Stimulated activated naive B cell treated with anti-CD40 and anti-IgM and Interleukin-4, amounts not matched to agents 10 μg/mL and 1 μg/mL and 100 μg/mL, for 72 hours (primary cell): ENCODE data around the gene XKR7.
A peak's percentile ranks its signal among the peaks of the same experiment; 100 is the strongest.

ENCODE experiments used
- ATAC-seq, 2 donors: fragments of 150-1000 bp; cut with Tn5 transposase; replicated peaks; 2 replicates each; pipeline ENCODE4 v1.10.0; 2021; ENCODE audit warnings: moderate library complexity in 1 of 2
- DNase-seq: peaks from one replicate; pipeline ENCODE4 v3.0.0; 2021
- H3K27ac Mint-ChIP-seq: one replicate; pipeline ENCODE4 v1.8.0; 2022; ENCODE audit warnings: mild to moderate bottlenecking, mixed read lengths
- H3K27me3 Mint-ChIP-seq, 2 donors: one replicate each; pipeline ENCODE4 v1.8.0; 2022; ENCODE audit warnings: mixed read lengths in 2 of 2
- H3K36me3 Mint-ChIP-seq, 2 donors: one replicate each; pipeline ENCODE4 v1.8.0; 2022; ENCODE audit warnings: mixed read lengths in 2 of 2, mild to moderate bottlenecking in 1 of 2
- H3K4me1 Mint-ChIP-seq, 2 donors: one replicate each; pipeline ENCODE4 v1.8.0; 2022; ENCODE audit warnings: mixed read lengths in 2 of 2, mild to moderate bottlenecking in 1 of 2
- H3K4me3 Mint-ChIP-seq, 2 donors: one replicate each; pipeline ENCODE4 v1.8.0; 2022; ENCODE audit warnings: mild to moderate bottlenecking in 2 of 2, mixed read lengths in 2 of 2, moderate library complexity in 1 of 2
- H3K9me3 Mint-ChIP-seq, 2 donors: one replicate each; pipeline ENCODE4 v1.8.0; 2022; ENCODE audit warnings: mixed read lengths in 2 of 2, mild to moderate bottlenecking in 1 of 2

Gene XKR7

DNA sequence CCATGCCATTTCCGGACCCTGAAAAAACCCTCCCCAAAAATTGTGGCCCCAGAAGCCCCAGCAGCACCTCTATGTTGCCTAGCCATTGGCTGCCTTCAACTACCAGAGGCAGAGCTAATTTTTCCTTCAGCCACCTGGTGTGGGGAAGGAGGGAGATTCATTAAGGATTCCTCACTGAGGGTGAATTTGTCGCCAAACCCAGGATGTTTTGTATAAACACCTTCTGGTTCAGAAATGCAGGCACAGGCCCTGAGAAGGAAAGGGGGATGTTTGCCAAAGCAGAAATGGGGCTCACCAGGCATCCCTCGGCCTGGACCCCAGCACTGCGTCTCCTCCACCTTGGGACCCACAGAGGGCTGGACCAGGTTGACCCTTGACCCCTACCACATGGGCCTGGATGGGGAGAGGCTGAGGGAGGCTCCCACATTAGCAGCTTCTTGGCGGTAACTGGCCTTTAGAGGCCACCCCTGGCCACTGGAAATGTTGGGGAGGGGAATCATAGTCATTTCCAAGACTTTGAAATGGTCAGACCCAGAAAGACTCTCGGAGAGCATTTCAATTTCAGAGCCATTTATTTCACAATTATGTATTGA lies 14.3 kb upstream of the XKR7 start:
- peaks cover 16 to 22% of the 10 kb centered on the region in 2 donors for H3K36me3 Mint-ChIP-seq

DNA sequence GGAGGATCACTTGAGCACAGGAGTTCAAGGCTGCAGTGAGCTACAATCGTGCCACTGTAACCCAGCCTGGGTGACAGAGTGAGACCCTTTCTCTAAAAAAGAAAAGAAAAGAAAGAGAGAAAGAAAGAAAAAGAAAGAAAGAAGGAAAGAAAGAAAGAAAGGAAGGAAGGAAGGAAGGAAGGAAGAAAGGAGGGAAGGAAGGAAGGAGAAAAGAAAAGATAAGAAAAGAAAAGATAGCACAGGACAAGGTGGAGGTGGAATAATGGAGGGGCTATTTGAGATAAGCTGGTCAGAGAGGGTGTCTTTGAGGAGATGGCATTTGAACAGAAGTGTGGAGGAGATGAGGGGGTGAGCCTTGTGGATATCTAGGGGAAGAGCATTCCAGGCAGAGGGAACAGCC lies 13.5 kb upstream of the XKR7 start:
- DNase-seq (no peak), ATAC-seq (no peak)
- H3K27me3 Mint-ChIP-seq = peaks cover 15 to 31% of the 10 kb centered on the region in 2 donors
- H3K4me1 Mint-ChIP-seq = peaks cover 13 to 20% of the 10 kb centered on the region in 2 donors
- H3K27ac Mint-ChIP-seq = no peak overlapping the region
- no peak overlapping the region for H3K4me3 Mint-ChIP-seq
- H3K36me3 Mint-ChIP-seq = peaks cover 11 to 16% of the 10 kb centered on the region in 2 donors
- no peaks in the 10 kb centered on the region for H3K9me3 Mint-ChIP-seq

More for the DNA sequence above, 14.3 kb upstream of the XKR7 start:
- H3K4me3 Mint-ChIP-seq = no peak overlapping the region
- H3K27me3 Mint-ChIP-seq = peaks cover 8 to 26% of the 10 kb centered on the region in 2 donors
- DNase-seq = no peak
- H3K27ac Mint-ChIP-seq = no peak overlapping the region
- H3K9me3 Mint-ChIP-seq = no peaks in the 10 kb centered on the region
- H3K4me1 Mint-ChIP-seq = peaks cover 18 to 22% of the 10 kb centered on the region in 2 donors
- no peak for ATAC-seq

DNA sequence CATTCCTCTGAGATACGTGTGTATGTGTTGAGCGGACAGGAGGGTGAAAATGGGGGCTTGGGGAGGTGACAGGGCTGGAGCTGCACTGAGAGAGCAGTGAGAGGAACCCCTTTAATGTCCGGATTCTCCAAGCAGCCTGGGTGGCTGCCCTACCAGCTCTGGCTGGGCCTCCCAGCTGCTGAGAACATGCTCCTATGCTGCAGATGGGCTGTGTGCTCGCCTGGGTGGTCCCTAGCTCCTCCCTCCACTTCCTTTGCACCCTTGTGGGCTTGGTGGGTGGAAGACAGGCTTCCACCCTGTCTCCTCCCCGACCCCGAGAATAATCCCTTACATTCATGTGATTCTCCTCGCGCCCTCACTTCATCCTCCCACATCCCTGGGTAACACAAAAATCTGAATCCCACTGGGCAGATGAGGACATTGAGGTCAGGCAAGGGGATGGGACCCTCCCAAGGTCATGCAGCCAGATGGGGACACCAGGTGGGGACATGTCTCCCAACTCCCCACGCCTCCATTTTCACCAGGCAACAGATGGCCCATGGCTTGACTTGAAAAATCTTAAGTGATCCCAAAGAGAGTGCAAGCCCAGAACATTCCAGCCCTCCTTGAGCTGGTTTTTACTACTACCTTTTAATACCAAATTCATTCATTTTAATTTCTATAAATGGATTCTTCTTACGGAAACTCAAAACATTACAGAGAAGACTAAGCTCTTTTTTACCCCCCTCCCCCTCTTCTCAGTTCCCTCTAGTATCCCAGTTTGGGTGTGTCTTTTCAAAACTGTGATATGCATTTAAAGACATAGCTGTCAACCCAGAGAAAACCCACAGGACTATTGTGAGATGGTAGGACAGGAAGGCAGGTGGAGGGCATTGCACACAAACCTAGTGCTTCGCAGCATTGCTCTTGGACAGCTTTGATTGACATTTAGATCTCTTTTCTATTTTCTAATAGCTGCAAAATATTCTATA lies 11.1 kb upstream of the XKR7 start:
- no peak overlapping the region for H3K27ac Mint-ChIP-seq
- peaks cover 1 to 4% of the 10 kb centered on the region in 2 donors for H3K4me1 Mint-ChIP-seq
- H3K4me3 Mint-ChIP-seq = no peak overlapping the region
- DNase-seq = no peak
- H3K36me3 Mint-ChIP-seq = peaks cover under 1 to 1% of the 10 kb centered on the region in 2 donors
- no peaks in the 10 kb centered on the region for H3K9me3 Mint-ChIP-seq
- no peak for ATAC-seq
- H3K27me3 Mint-ChIP-seq = peaks cover 24 to 42% of the 10 kb centered on the region in 2 donors

DNA sequence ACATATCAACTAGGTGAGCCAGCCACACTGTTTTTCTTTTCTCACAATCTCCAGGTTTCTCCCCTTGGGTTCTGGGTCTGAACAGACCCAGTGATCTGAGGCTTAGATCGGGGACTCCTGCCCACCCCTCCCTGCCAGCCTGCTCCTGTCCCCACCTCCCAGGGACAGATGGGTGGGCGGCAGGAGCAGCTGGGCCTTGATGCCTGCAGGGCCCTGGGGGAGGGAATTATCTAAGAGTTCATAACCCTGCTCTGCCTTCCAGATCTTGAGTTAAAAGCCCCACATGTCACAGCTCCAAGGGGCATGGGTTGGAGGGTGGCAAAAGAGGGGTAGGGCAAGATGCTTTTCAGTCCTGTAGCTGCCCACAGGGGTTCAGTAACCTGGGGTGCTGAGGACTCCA lies 5.2 kb upstream of the XKR7 start:
- Mint-ChIP-seq H3K27me3 (peaks cover 47 to 53% of the 10 kb centered on the region in 2 donors), H3K36me3 (no peaks in the 10 kb centered on the region), H3K9me3 (no peaks in the 10 kb centered on the region), H3K27ac (no peak overlapping the region), H3K4me1 (peaks cover 3 to 5% of the 10 kb centered on the region in 2 donors), H3K4me3 (no peak overlapping the region)
- ATAC-seq (no peak), DNase-seq (no peak)

DNA sequence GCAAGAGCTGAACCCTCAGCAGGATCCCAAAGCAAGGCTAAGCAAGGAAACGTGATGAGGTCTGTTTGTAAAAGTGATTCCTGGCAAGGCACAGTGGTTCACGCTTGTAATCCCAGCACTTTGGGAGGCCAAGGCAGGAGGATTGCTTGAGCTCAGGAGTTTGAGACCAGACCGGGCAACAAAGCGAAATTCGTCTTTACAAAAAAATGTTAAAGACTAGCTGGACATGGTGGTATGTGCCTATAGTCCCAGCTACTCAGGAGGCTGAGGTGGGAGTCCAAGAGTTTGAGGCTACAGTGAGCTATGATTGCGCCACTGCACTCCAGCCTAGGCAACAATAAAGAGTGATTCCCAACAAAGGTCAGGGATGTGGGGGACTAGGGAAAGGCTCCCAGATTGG lies 4.1 kb upstream of the XKR7 start:
- H3K27me3 Mint-ChIP-seq = peaks cover 51 to 57% of the 10 kb centered on the region in 2 donors

DNA sequence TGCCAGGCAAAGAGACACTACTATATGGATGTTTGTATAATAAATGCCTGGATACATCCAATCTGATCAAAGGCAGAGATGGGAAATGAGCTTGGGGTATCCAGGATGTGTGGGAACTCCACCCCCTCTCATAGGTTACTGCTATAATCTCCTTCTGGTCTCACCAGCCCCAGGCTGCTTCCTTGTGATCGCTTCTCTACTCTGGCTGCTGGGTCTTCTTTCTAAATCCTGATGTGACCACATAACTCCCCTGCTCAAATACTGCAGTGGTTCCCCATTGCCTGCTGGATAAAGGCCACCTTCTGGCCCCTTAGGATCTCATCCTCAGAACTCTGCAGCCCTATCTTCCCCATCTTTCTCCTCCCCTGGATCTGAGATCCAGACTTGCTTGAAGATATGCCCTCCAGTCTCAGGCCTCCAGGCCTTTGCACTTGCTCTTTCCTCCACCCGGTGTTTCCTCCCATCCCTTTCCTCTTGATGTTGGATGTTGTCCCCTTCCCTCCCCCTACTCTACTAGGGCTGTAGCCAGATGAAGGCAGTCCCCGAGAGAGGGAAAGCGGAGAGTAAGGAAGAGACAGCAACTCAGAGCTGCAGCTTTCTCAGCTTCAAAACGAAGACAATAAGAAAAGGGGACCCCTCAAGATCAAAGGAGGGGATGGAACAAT lies 828 bp upstream of the XKR7 start:
- H3K4me1 Mint-ChIP-seq = peaks cover 7 to 15% of the 10 kb centered on the region in 2 donors
- ATAC-seq (no peak), DNase-seq (no peak)
- no peak overlapping the region for H3K27ac Mint-ChIP-seq
- H3K9me3 Mint-ChIP-seq = no peaks in the 10 kb centered on the region
- peak overlapping the region; percentile 20 to 63 for H3K4me3 Mint-ChIP-seq
- peaks cover 50 to 63% of the 10 kb centered on the region in 2 donors for H3K27me3 Mint-ChIP-seq
- H3K36me3 Mint-ChIP-seq = no peaks in the 10 kb centered on the region

More for the DNA sequence above, 4.1 kb upstream of the XKR7 start:
- ATAC-seq (no peak), DNase-seq (no peak)
- H3K27ac Mint-ChIP-seq = no peak overlapping the region
- H3K36me3 Mint-ChIP-seq = no peaks in the 10 kb centered on the region
- H3K4me1 Mint-ChIP-seq = peaks cover 7 to 14% of the 10 kb centered on the region in 2 donors
- no peak overlapping the region for H3K4me3 Mint-ChIP-seq
- no peaks in the 10 kb centered on the region for H3K9me3 Mint-ChIP-seq

DNA sequence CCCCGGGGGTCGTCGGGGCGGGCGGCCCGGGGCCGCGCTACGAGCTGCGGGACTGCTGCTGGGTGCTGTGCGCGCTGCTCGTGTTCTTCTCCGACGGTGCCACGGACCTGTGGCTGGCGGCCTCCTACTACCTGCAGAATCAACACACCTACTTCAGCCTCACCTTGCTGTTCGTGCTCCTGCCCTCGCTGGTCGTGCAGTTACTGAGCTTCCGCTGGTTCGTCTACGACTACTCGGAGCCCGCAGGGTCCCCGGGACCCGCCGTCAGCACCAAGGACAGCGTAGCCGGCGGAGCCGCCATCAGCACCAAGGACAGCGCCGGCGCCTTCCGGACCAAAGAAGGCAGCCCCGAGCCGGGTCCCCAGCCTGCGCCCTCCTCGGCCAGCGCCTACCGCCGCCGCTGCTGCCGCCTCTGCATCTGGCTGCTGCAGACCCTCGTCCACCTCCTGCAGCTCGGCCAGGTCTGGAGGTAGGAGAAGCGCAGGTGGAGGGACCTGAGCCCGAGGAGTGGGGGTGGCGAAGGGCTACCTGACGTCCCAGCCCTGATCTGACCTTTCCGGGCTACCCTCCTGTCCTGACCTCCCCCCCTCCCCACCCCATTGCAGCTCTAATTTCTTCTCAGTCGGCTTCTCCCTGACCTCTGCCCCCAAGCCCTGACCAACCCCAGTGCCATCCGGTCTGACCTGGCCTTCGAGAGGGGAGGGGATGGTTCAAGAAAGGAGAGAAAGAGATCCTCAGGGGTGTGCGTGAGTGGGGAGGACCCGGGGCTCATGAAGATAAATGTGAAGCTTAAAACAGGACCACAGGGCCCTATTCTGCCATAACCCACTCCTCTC lies 558 bp downstream of the XKR7 start:
- Mint-ChIP-seq H3K4me1 (peaks cover 7 to 15% of the 10 kb centered on the region in 2 donors), H3K36me3 (no peaks in the 10 kb centered on the region), H3K27me3 (peaks cover 53 to 61% of the 10 kb centered on the region in 2 donors), H3K27ac (no peak overlapping the region), H3K4me3 (peak overlapping the region; percentile 85 to 89), H3K9me3 (no peaks in the 10 kb centered on the region)
- DNase-seq (peak; percentile 65), ATAC-seq (peak; percentile 84 to 88)

DNA sequence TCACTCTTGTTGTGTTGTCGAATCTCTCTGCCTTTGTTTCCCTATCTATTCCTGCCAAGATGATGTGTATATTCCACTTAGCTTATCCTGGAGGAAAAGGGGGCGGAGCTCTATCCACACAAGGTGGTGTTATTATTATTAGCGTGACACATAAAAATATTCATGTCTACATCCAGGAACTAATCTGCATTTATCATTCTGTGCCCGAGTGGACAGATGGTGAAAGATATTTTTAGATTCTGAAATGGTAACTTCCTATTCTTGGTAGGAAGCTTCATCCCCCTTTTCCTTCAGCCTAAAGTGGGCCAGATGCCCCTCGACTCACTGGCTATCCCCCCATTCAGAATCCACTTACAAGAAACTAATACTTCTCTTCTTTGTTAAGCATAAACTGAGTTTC lies 2.0 kb downstream of the XKR7 start:
- peaks cover 7 to 15% of the 10 kb centered on the region in 2 donors for H3K4me1 Mint-ChIP-seq
- DNase-seq (no peak), ATAC-seq (no peak)
- no peak overlapping the region for H3K4me3 Mint-ChIP-seq
- H3K9me3 Mint-ChIP-seq = no peaks in the 10 kb centered on the region
- no peaks in the 10 kb centered on the region for H3K36me3 Mint-ChIP-seq
- H3K27me3 Mint-ChIP-seq = peaks cover 55 to 56% of the 10 kb centered on the region in 2 donors
- H3K27ac Mint-ChIP-seq = no peak overlapping the region

DNA sequence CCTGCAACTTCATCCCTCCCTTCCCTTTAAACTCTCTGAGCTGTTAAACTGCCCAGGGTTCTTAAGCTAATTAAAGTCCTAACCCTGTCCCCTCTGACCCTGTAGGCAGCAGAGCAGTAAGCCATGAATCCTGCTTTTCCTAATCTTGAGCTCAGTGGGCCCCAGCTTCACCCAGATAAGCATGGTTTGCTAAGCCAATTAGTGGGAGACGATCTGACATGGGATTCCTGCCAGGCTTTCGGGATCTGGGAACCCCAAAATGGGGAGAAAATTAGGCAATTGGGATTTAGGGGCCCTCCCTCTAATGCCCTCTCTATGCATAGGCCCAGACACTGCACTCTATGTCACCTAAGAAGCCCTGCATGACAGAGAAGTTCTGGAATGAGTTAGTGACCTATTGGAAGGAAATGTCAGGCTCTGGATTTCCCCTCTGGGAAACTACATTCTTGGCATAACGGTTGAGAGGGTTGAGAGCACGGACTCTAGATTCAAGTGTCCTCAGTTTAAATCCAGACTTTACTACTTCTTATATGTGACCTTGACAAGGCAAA lies 4.6 kb downstream of the XKR7 start:
- ATAC-seq = no peak
- Mint-ChIP-seq H3K4me1 (peaks cover 4 to 10% of the 10 kb centered on the region in 2 donors), H3K9me3 (no peaks in the 10 kb centered on the region), H3K27me3 (peaks cover 38 to 42% of the 10 kb centered on the region in 2 donors), H3K27ac (no peak overlapping the region), H3K4me3 (no peak overlapping the region), H3K36me3 (no peaks in the 10 kb centered on the region)
- no peak for DNase-seq

DNA sequence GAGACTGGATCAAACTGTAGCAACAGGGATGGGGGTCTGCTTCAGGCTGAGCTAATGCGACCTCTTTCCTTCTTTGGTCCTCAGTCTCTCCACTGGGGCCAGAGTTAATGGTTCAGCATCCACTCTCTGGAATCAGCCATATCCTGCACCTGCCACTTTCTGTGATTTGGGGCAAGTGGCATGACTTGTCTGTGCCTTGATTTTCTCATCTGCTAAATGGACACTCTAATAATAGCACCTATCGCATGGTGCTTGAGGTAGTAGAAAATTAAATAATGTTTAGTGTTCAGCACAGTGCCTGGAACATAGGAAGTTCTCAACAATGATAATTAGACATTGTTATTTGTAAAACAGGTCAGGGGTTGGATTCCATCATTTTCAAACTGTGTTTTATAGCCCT lies 6.3 kb downstream of the XKR7 start:
- no peak for DNase-seq
- Mint-ChIP-seq H3K36me3 (no peaks in the 10 kb centered on the region), H3K27ac (no peak overlapping the region), H3K9me3 (no peaks in the 10 kb centered on the region), H3K4me1 (no peaks in the 10 kb centered on the region), H3K27me3 (peaks cover 28 to 33% of the 10 kb centered on the region in 2 donors), H3K4me3 (no peak overlapping the region)
- ATAC-seq = no peak

DNA sequence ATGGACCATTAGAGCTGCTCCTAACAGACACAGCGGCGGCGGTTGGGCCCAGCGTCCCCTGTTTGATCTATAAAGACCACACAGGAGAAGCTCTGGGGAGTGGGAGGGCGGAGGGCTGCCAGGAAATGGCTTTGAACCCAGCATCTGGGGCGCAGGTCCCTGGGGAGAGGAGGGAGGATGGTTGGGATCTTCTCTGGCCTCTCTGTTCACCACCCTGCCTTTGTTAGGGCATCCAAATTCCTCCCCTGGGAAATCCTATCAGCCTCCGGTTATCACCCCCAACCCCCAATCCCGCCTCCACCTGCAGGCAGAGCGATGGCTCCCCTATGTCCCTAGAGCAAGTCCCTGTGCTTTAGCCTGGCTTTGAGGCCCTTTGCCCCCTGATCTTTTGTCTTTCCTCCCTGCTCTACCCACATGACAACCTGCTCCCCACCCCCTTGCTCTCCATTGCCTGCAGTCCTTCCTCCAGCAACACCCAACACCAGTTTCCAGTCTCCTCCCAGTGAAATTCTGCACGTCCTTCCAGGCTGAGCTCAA lies 7.1 kb downstream of the XKR7 start:
- Mint-ChIP-seq H3K9me3 (no peaks in the 10 kb centered on the region), H3K36me3 (no peaks in the 10 kb centered on the region), H3K4me3 (no peak overlapping the region), H3K27ac (no peak overlapping the region), H3K27me3 (peaks cover 28 to 29% of the 10 kb centered on the region in 2 donors), H3K4me1 (no peaks in the 10 kb centered on the region)
- no peak for ATAC-seq
- no peak for DNase-seq

DNA sequence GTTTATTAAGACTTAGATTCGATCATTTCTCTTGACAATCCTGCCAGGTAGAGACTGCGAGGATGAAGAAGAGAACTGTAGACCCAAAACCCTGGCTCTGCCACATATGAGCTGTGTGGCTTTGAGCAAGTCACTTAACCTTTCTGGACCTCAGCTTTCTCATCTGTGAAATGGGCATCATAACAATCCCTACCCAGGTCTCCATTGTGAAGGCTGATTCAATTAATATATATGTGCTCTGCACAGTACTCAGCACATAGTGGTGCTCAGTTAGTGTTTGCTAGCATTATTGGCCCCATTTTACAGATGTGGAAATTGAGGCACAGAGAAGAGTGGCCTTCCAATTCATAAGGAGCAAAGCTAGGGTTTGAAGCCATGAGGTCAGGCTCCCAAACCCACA lies 7.9 kb downstream of the XKR7 start:
- no peaks in the 10 kb centered on the region for H3K9me3 Mint-ChIP-seq
- no peak overlapping the region for H3K4me3 Mint-ChIP-seq
- no peaks in the 10 kb centered on the region for H3K4me1 Mint-ChIP-seq
- no peaks in the 10 kb centered on the region for H3K36me3 Mint-ChIP-seq
- H3K27me3 Mint-ChIP-seq = peaks cover 25 to 30% of the 10 kb centered on the region in 2 donors
- ATAC-seq = no peak
- no peak for DNase-seq
- no peak overlapping the region for H3K27ac Mint-ChIP-seq

DNA sequence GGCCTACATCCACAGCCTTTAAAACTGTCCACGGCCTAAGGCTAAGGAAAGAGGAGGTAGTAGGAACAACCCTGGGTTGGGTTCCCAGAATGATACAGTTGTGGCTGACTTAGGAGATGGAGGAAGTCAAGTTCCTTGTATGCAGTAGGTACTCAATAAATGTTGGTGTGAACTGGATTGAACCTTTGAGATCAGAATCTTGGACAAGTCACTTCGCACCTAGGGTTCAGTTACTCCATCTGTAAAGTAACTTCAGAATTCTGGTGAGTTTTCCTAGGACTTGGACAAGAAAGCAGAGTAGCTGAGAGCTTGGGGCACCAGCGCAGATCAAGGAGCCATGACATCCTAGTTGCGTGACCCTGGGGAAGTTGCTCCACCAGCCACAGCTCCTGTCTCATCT lies 9.1 kb downstream of the XKR7 start:
- Mint-ChIP-seq H3K27me3 (peaks cover 27 to 32% of the 10 kb centered on the region in 2 donors), H3K36me3 (no peaks in the 10 kb centered on the region), H3K9me3 (no peaks in the 10 kb centered on the region), H3K4me3 (no peak overlapping the region), H3K4me1 (no peaks in the 10 kb centered on the region), H3K27ac (no peak overlapping the region)
- no peak for ATAC-seq
- DNase-seq = no peak
